H1 (cell line): ENCODE data around the gene CDKN2B. TPM values are rescaled to one million over a fixed set of nuclear protein-coding genes. Genes with fewer than 3 reads are reported as not detected.

Experiments
- CTCF ChIA-PET: fragments of 300-600 bp; sonication (Branson Sonifier 250); formaldehyde crosslinking; loops from one replicate; lab custom pipeline; 2021; ENCODE audit not compliant: partially characterized antibody; lab: Charles Lee
- POLR2A ChIA-PET: fragments of 300-600 bp; sonication (Branson Sonifier 250); formaldehyde crosslinking; loops from one replicate; lab custom pipeline; 2021; ENCODE audit warnings: inconsistent platforms; ENCODE audit not compliant: partially characterized antibody; lab: Charles Lee
- DNase-seq, 2 experiments: peaks; one replicate each; pipeline versions ENCODE4 v3.0.0 to v3.0.0-alpha.2; 2010 to 2022; ENCODE audit warnings: low spot score in 2 of 2, low read depth in 1 of 2, mixed read lengths in 1 of 2
- FAIRE-seq: peaks from 2 replicates; lab custom pipeline; 2011; peaks lifted over from hg19 to GRCh38; lab: Jason Lieb, UNC
- H2AFZ ChIP-seq: 2 replicates; pipeline ENCODE4 v1.8.1; 2012; ENCODE audit warnings: low read length, inconsistent platforms
- H2AK5ac ChIP-seq: 2 replicates; pipeline ENCODE4 v1.6.1; 2013; ENCODE audit warnings: low read depth, low read length
- H2BK120ac ChIP-seq: replicated peaks from 2 replicates; pipeline ENCODE3; 2013; ENCODE audit warnings: low read depth, low read length, inconsistent platforms
- H2BK12ac ChIP-seq: 2 replicates; pipeline ENCODE4 v1.6.1; 2013; ENCODE audit warnings: low read depth, low read length
- H2BK15ac ChIP-seq: 2 replicates; pipeline ENCODE4 v1.6.1; 2013; ENCODE audit warnings: low read length
- H2BK20ac ChIP-seq: 2 replicates; pipeline ENCODE4 v1.6.1; 2013; ENCODE audit warnings: low read length
- H2BK5ac ChIP-seq: 2 replicates; pipeline ENCODE4 v1.6.1; 2013; ENCODE audit warnings: low read depth, low read length
- H3K14ac ChIP-seq: 2 replicates; pipeline ENCODE4 v1.6.1; 2013; ENCODE audit warnings: inconsistent platforms; ENCODE audit not compliant: insufficient read length
- H3K18ac ChIP-seq: 2 replicates; pipeline ENCODE4 v1.6.1; 2013; ENCODE audit warnings: low read length; ENCODE audit errors: extremely low read depth
- H3K23ac ChIP-seq: 2 replicates; pipeline ENCODE4 v1.6.1; 2013; ENCODE audit warnings: inconsistent platforms; ENCODE audit not compliant: insufficient read length
- H3K23me2 ChIP-seq: 2 replicates; pipeline ENCODE4 v1.6.1; 2013; ENCODE audit warnings: low read depth, low read length
- H3K27ac ChIP-seq: 2 replicates; pipeline ENCODE4 v1.6.1; 2011; ENCODE audit warnings: low read depth, low read length, inconsistent platforms
- H3K27me3 ChIP-seq, 4 experiments: replicated peaks in 1 of 4; 1 replicate in 1 of 4; 2 replicates in 3 of 4; pipeline versions ENCODE4 v1.6.1 to v1.8.1; 2011 to 2013; ENCODE audit warnings: low read length in 3 of 4, mild to moderate bottlenecking in 3 of 4, inconsistent platforms in 2 of 4, mixed read lengths in 2 of 4, moderate library complexity in 1 of 4; ENCODE audit not compliant: control insufficient read depth in 3 of 4, insufficient read depth in 3 of 4; ENCODE audit errors: extremely low read depth in 1 of 4
- H3K36me3 ChIP-seq, 4 experiments: 2 replicates each; pipeline versions ENCODE4 v1.6.1 to v1.8.1; 2011 to 2013; ENCODE audit warnings: mild to moderate bottlenecking in 4 of 4, low read length in 3 of 4, moderate library complexity in 2 of 4, control low read depth in 1 of 4, inconsistent platforms in 1 of 4; ENCODE audit not compliant: insufficient read depth in 4 of 4, control insufficient read depth in 2 of 4
- H3K4ac ChIP-seq: replicated peaks from 2 replicates; pipeline ENCODE3; 2013; ENCODE audit warnings: low read length, low read depth, mixed read lengths, inconsistent platforms; ENCODE audit not compliant: insufficient read length
- H3K4me1 ChIP-seq, 4 experiments: replicated peaks in 1 of 4; 1 replicate in 1 of 4; 2 replicates in 3 of 4; pipeline versions ENCODE4 v1.6.1 to v1.8.1; 2011 to 2013; ENCODE audit warnings: low read length in 3 of 4, inconsistent platforms in 2 of 4, mixed read lengths in 1 of 4; ENCODE audit not compliant: insufficient read depth in 4 of 4, control insufficient read depth in 3 of 4
- H3K4me2 ChIP-seq, 2 experiments: 2 replicates each; pipeline versions ENCODE4 v1.6.1 to v1.8.1; 2011 to 2013; ENCODE audit warnings: low read depth in 2 of 2, low read length in 2 of 2, control low read depth in 1 of 2, inconsistent platforms in 1 of 2, mild to moderate bottlenecking in 1 of 2; ENCODE audit not compliant: insufficient read depth in 1 of 2
- H3K4me3 ChIP-seq, 4 experiments: fragments of 200-600, 300-600 bp in 1 of 4; sonication (generic), shearing (Covaris generic), sonication (Bioruptor Twin) in 1 of 4; 2 replicates each; pipeline versions ENCODE4 v1.5.1 to v1.8.1; 2011 to 2016; ENCODE audit warnings: low read length in 4 of 4, low read depth in 3 of 4, control low read depth in 2 of 4, inconsistent platforms in 2 of 4, mild to moderate bottlenecking in 2 of 4, mixed read lengths in 1 of 4, moderate library complexity in 1 of 4; ENCODE audit not compliant: insufficient read depth in 2 of 4; ENCODE audit errors: extremely low read depth in 1 of 4
- H3K56ac ChIP-seq: replicated peaks from 2 replicates; pipeline ENCODE3; 2013; ENCODE audit warnings: low read depth, mild to moderate bottlenecking, mixed read lengths, low read length, inconsistent platforms; ENCODE audit not compliant: insufficient read length
- H3K79me1 ChIP-seq: 2 replicates; pipeline ENCODE4 v1.6.1; 2013; ENCODE audit warnings: low read depth, low read length, control low read depth
- H3K79me2 ChIP-seq, 2 experiments: 2 replicates each; pipeline versions ENCODE4 v1.6.1 to v1.8.1; 2012 to 2013; ENCODE audit warnings: low read length in 2 of 2, mild to moderate bottlenecking in 2 of 2, inconsistent platforms in 1 of 2; ENCODE audit not compliant: insufficient read depth in 2 of 2, control insufficient read depth in 1 of 2
- H3K9ac ChIP-seq, 4 experiments: replicated peaks in 1 of 4; 1 replicate in 1 of 4; 2 replicates in 3 of 4; pipeline versions ENCODE4 v1.6.1 to v1.8.1; 2011 to 2013; ENCODE audit warnings: low read depth in 3 of 4, low read length in 3 of 4, control low read depth in 2 of 4, mild to moderate bottlenecking in 2 of 4, moderate library complexity in 2 of 4, inconsistent platforms in 1 of 4; ENCODE audit errors: extremely low read depth in 1 of 4
- H3K9me3 ChIP-seq, 2 experiments: 2 replicates each; pipeline versions ENCODE4 v1.6.1 to v1.8.1; 2012 to 2013; ENCODE audit warnings: mild to moderate bottlenecking in 2 of 2, moderate library complexity in 2 of 2, control low read depth in 1 of 2, inconsistent platforms in 1 of 2, low read depth in 1 of 2, low read length in 1 of 2, mixed read lengths in 1 of 2; ENCODE audit not compliant: insufficient read depth in 2 of 2
- H4K20me1 ChIP-seq, 2 experiments: replicated peaks in 1 of 2; 2 replicates each; pipeline versions ENCODE3 to v1.8.1; 2011 to 2013; ENCODE audit warnings: inconsistent platforms in 2 of 2, low read length in 2 of 2, mild to moderate bottlenecking in 1 of 2; ENCODE audit not compliant: insufficient read depth in 2 of 2, control insufficient read depth in 1 of 2
- H4K5ac ChIP-seq: 2 replicates; pipeline ENCODE4 v1.6.1; 2013; ENCODE audit warnings: low read length, low read depth, mixed read lengths, inconsistent platforms; ENCODE audit not compliant: insufficient read length
- H4K8ac ChIP-seq: 2 replicates; pipeline ENCODE4 v1.8.0; 2013; ENCODE audit warnings: mild to moderate bottlenecking, moderate library complexity, low read length, inconsistent platforms; ENCODE audit not compliant: insufficient read depth; ENCODE audit errors: extremely low read depth
- H4K91ac ChIP-seq: replicated peaks from 2 replicates; pipeline ENCODE3; 2013; ENCODE audit warnings: low read length, mixed read lengths, inconsistent platforms; ENCODE audit not compliant: insufficient read length
- KDM1A ChIP-seq: fragments of 200-600, 300-600 bp; sonication (generic); IDR thresholded peaks from 2 replicates; pipeline ENCODE4 v1.7.1; 2016; ENCODE audit warnings: mild to moderate bottlenecking, low read length, borderline replicate concordance
- PHF8 ChIP-seq: fragments of 200-600 bp; sonication (generic); conservative IDR thresholded peaks from 2 replicates; pipeline ENCODE4 v1.7.1; 2012; ENCODE audit warnings: low read depth, mild to moderate bottlenecking, inconsistent platforms, low read length, moderate library complexity
- polyA plus RNA-seq, 7 experiments: library from polyadenylated mRNA; depleted of rRNA in 3 of 7; stranded (reverse) in 5 of 7; unstranded in 2 of 7; fragments of >200 nt in 5 of 7; fragments of 200-250 nt in 2 of 7; gene quantifications; 1 replicate in 5 of 7; 2 replicates in 1 of 7; 4 replicates in 1 of 7; pipeline versions ENCODE4 v1.2.1 to v1.2.3, GENCODE V29; 2011 to 2013; ENCODE audit warnings: missing spikeins in 2 of 7, mixed read lengths in 2 of 7
- total RNA-seq: library from RNA; stranded (reverse); fragmentation: NEBNext Ultra II Directional; extraction: Animal tissue kit (Norgen Biotek cat#: 25700); gene quantifications from 2 replicates; pipeline ENCODE4 v1.2.1, GENCODE V29; 2021

The CDKN2B gene
- total and polyA plus RNA-seq, 2 of the 8 experiments (the other 6 are each of a cell fraction or from before 2014, with no cell fraction given): 0.20 to 0.88 TPM

- Histone ChIP-seq H4K91ac (no peak overlapping the region), H2AK5ac (no peak overlapping the region), H3K14ac (no peak overlapping the region), H3K36me3 (no peaks in the 10 kb centered on the region), H3K4me2 (no peak overlapping the region), H3K56ac (no peak overlapping the region), H3K27ac (no peak overlapping the region), H2BK20ac (no peak overlapping the region), H3K9ac (no peak overlapping the region), H3K4me1 (no peaks in the 10 kb centered on the region), H3K79me1 (no peaks in the 10 kb centered on the region), H2BK120ac (no peak overlapping the region), H3K27me3 (peaks cover 17 to 52% (median 27%) of the 10 kb centered on the region in 4 experiments), H3K79me2 (no peaks in the 10 kb centered on the region), H4K5ac (no peak overlapping the region), H3K9me3 (no peaks in the 10 kb centered on the region), H2BK15ac (no peak overlapping the region), H3K23me2 (no peaks in the 10 kb centered on the region), H4K20me1 (no peaks in the 10 kb centered on the region), H3K18ac (no peak overlapping the region), H3K23ac (no peak overlapping the region), H3K4me3 (no peak overlapping the region), H2BK12ac (no peak overlapping the region), H2BK5ac (no peak overlapping the region), H4K8ac (no peak overlapping the region), H2AFZ (no peak overlapping the region), H3K4ac (no peak overlapping the region)
- TF ChIP-seq KDM1A: no peak
- TF ChIP-seq PHF8: no peak
- POLR2A ChIA-PET: no interaction called here
- DNase-seq: no peak
- no peak for FAIRE-seq
- CTCF ChIA-PET: interaction anchor here (1.9 to 2.4 kb wide), 2 partner anchors 15 to 25 kb away, joined by 9 to 14 read pairs; partner anchors contain the start of gene CDKN2B
Measured at GRCh38 chr9:21984101-21984500, 25.0 kb downstream of the CDKN2B start.
